IMR-90 (cell line): Measurements from ENCODE around the gene EFS. TPM values are rescaled to one million over a fixed set of nuclear protein-coding genes. Genes with fewer than 3 reads are reported as not detected.

Experiments used
- ATAC-seq: fragments of 200-7000 bp; cut with Tn5 transposase; 2 replicates; pipeline ENCODE4 v1.9.1; 2020; ENCODE audit warnings: low read depth, mild to moderate bottlenecking, moderate library complexity
- BruUV-seq: library from RNA; stranded (reverse); fragments of 400-500 nt; replicated peaks from 2 replicates; lab custom pipeline; 2021; lab: Mats Ljungman, UMichigan
- CTCF ChIA-PET: fragments of 300-600 bp; formaldehyde crosslinking; extraction: SDS; loops from one replicate; lab custom pipeline; 2021; ENCODE audit warnings: antibody characterized with exemption; lab: Yijun Ruan, JAX
- POLR2A ChIA-PET: fragments of 300-600 bp; sonication (Branson Sonifier 250); formaldehyde crosslinking; loops from one replicate; lab custom pipeline; 2022; ENCODE audit warnings: antibody characterized with exemption; ENCODE audit not compliant: unreplicated experiment; lab: Charles Lee
- DNase-seq: peaks from one replicate; pipeline ENCODE4 v3.0.0; 2013
- H2AFZ ChIP-seq: replicated peaks from 2 replicates; pipeline ENCODE3; 2013; ENCODE audit warnings: low read length, mild to moderate bottlenecking; ENCODE audit not compliant: poor library complexity
- H2AK5ac ChIP-seq: 2 replicates; pipeline ENCODE4 v1.6.1; 2013; ENCODE audit warnings: low read depth, low read length, inconsistent platforms
- H2AK9ac ChIP-seq: replicated peaks from 2 replicates; pipeline ENCODE3; 2013; ENCODE audit warnings: mild to moderate bottlenecking, low read depth, low read length, moderate library complexity; ENCODE audit not compliant: poor library complexity
- H2BK120ac ChIP-seq: 2 replicates; pipeline ENCODE4 v1.6.1; 2013; ENCODE audit warnings: low read depth, low read length, inconsistent platforms
- H2BK15ac ChIP-seq: 3 replicates; pipeline ENCODE4 v1.6.1; 2013; ENCODE audit warnings: low read depth, low read length, inconsistent platforms
- H2BK20ac ChIP-seq: 2 replicates; pipeline ENCODE4 v1.6.1; 2013; ENCODE audit warnings: low read depth, mild to moderate bottlenecking, inconsistent platforms, low read length, moderate library complexity
- H2BK5ac ChIP-seq: 2 replicates; pipeline ENCODE4 v1.6.1; 2013; ENCODE audit warnings: mild to moderate bottlenecking, low read depth, low read length, inconsistent platforms; ENCODE audit not compliant: poor library complexity, severe bottlenecking
- H3K14ac ChIP-seq: replicated peaks from 2 replicates; pipeline ENCODE4 v1.6.1; 2013; ENCODE audit warnings: low read depth, low read length, inconsistent platforms
- H3K18ac ChIP-seq: 2 replicates; pipeline ENCODE4 v1.6.1; 2013; ENCODE audit warnings: low read depth, low read length, control low read depth
- H3K23ac ChIP-seq: 2 replicates; pipeline ENCODE4 v1.6.1; 2013; ENCODE audit warnings: low read depth, low read length, inconsistent platforms
- H3K27ac ChIP-seq: 2 replicates; pipeline ENCODE4 v1.5.1; 2013; ENCODE audit warnings: mild to moderate bottlenecking, control low read depth, low read length; ENCODE audit not compliant: insufficient read depth
- H3K27me3 ChIP-seq: 2 replicates; pipeline ENCODE4 v1.6.1; 2013; ENCODE audit warnings: low read length; ENCODE audit not compliant: control insufficient read depth, insufficient read depth
- H3K36me3 ChIP-seq: 2 replicates; pipeline ENCODE4 v1.6.1; 2013; ENCODE audit warnings: low read length, mixed read lengths; ENCODE audit not compliant: control insufficient read depth, insufficient read depth
- H3K4ac ChIP-seq: 2 replicates; pipeline ENCODE4 v1.6.1; 2013; ENCODE audit warnings: low read depth, low read length, inconsistent platforms
- H3K4me1 ChIP-seq: 2 replicates; pipeline ENCODE4 v1.6.1; 2013; ENCODE audit warnings: low read length, mixed read lengths; ENCODE audit not compliant: control insufficient read depth, insufficient read depth
- H3K4me2 ChIP-seq: 2 replicates; pipeline ENCODE4 v1.6.1; 2013; ENCODE audit warnings: low read depth, mild to moderate bottlenecking, control low read depth, low read length, moderate library complexity
- H3K4me3 ChIP-seq: 2 replicates; pipeline ENCODE4 v1.5.1; 2013; ENCODE audit warnings: low read depth, mild to moderate bottlenecking, control low read depth, low read length, moderate library complexity; ENCODE audit not compliant: insufficient read depth
- H3K56ac ChIP-seq: 2 replicates; pipeline ENCODE4 v1.6.1; 2013; ENCODE audit warnings: low read length, inconsistent platforms; ENCODE audit not compliant: insufficient read depth; ENCODE audit errors: extremely low read depth
- H3K79me1 ChIP-seq, 2 experiments: 2 replicates each; pipeline ENCODE4 v1.6.1; 2013; ENCODE audit warnings: low read length in 2 of 2, inconsistent platforms in 1 of 2, low read depth in 1 of 2
- H3K9ac ChIP-seq: 2 replicates; pipeline ENCODE4 v1.6.1; 2013; ENCODE audit warnings: low read depth, low read length, control low read depth
- H3K9me1 ChIP-seq: 2 replicates; pipeline ENCODE4 v1.6.1; 2013; ENCODE audit warnings: low read length, inconsistent platforms; ENCODE audit not compliant: insufficient read depth
- H3K9me3 ChIP-seq: 2 replicates; pipeline ENCODE4 v1.6.1; 2013; ENCODE audit warnings: low read length; ENCODE audit not compliant: control insufficient read depth, insufficient read depth
- H4K20me1 ChIP-seq: 2 replicates; pipeline ENCODE4 v1.6.1; 2013; ENCODE audit warnings: low read length, inconsistent platforms; ENCODE audit not compliant: insufficient read depth
- H4K5ac ChIP-seq: 2 replicates; pipeline ENCODE4 v1.6.1; 2013; ENCODE audit warnings: mild to moderate bottlenecking, low read depth, low read length, control low read depth
- H4K8ac ChIP-seq, 2 experiments: 2 replicates each; pipeline ENCODE4 v1.6.1; 2013; ENCODE audit warnings: low read depth in 2 of 2, low read length in 2 of 2, control low read depth in 1 of 2, inconsistent platforms in 1 of 2
- H4K91ac ChIP-seq: 2 replicates; pipeline ENCODE4 v1.6.1; 2013; ENCODE audit warnings: low read depth, low read length, inconsistent platforms; ENCODE audit not compliant: insufficient read depth
- BHLHE40 ChIP-seq: fragments of 150-350 bp; IDR thresholded peaks from 2 replicates; pipeline ENCODE4 v1.6.1; 2016; ENCODE audit warnings: mild to moderate bottlenecking, low read depth, low read length
- CEBPB ChIP-seq: IDR thresholded peaks from 2 replicates; pipeline ENCODE4 v1.6.1; 2012; ENCODE audit warnings: low read depth, low read length, improper control_type of control experiment
- CHD1 ChIP-seq: IDR thresholded peaks from 2 replicates; pipeline ENCODE4 v1.6.1; 2012; ENCODE audit warnings: low read depth, low read length, improper control_type of control experiment
- FOS ChIP-seq: fragments of 150-350 bp; IDR thresholded peaks from 2 replicates; pipeline ENCODE4 v1.6.1; 2016; ENCODE audit warnings: low read depth, low read length
- MAFK ChIP-seq: IDR thresholded peaks from 2 replicates; pipeline ENCODE4 v1.6.1; 2012; ENCODE audit warnings: low read depth, low read length, improper control_type of control experiment
- MAZ ChIP-seq: IDR thresholded peaks from 2 replicates; pipeline ENCODE4 v1.6.1; 2012; ENCODE audit warnings: low read depth, mild to moderate bottlenecking, low read length, improper control_type of control experiment, moderate library complexity, borderline replicate concordance
- MXI1 ChIP-seq: IDR thresholded peaks from 2 replicates; pipeline ENCODE4 v1.6.1; 2012; ENCODE audit warnings: low read depth, mild to moderate bottlenecking, low read length, moderate library complexity, borderline replicate concordance
- NFE2L2 ChIP-seq: fragments of 150-350 bp; IDR thresholded peaks from 2 replicates; pipeline ENCODE4 v1.6.1; 2016; ENCODE audit warnings: low read depth, mild to moderate bottlenecking, low read length
- POLR2A ChIP-seq: IDR thresholded peaks from 2 replicates; pipeline ENCODE4 v1.6.1; 2012; ENCODE audit warnings: mild to moderate bottlenecking, low read depth, low read length
- RAD21 ChIP-seq: IDR thresholded peaks from 2 replicates; pipeline ENCODE4 v1.6.1; 2012; ENCODE audit warnings: low read length, improper control_type of control experiment
- RCOR1 ChIP-seq: IDR thresholded peaks from 2 replicates; pipeline ENCODE4 v1.6.1; 2012; ENCODE audit warnings: mild to moderate bottlenecking, low read length, improper control_type of control experiment; ENCODE audit not compliant: insufficient replicate concordance
- RFX5 ChIP-seq: IDR thresholded peaks from 2 replicates; pipeline ENCODE4 v1.8.0; 2012; ENCODE audit warnings: low read depth, mild to moderate bottlenecking, low read length, moderate library complexity
- SMC3 ChIP-seq: fragments of 150-350 bp; IDR thresholded peaks from 2 replicates; pipeline ENCODE4 v1.6.1; 2016; ENCODE audit warnings: low read depth, mild to moderate bottlenecking, antibody characterized with exemption, low read length, moderate library complexity
- WGBS, 2 experiments: methylation state at CpG; one replicate each; pipeline versions ENCODE4 v1.1.5 to v1.1.7; 2013; ENCODE audit warnings: missing lambda C conversion rate in 2 of 2; ENCODE audit not compliant: insufficient read length in 1 of 2; ENCODE audit errors: extremely low coverage in 2 of 2; 5-methylcytosine and 5-hydroxymethylcytosine counted together
- dilution Hi-C: fragments of 300-500 bp; cut with HindIII; formaldehyde crosslinking; loops from one replicate; pipeline ENCODE4 v1.14.3; 2018; ENCODE audit warnings: low sequenced_read_pairs; ENCODE audit not compliant: unreplicated experiment
- in situ Hi-C: fragments of 300-500 bp; cut with MboI; formaldehyde crosslinking; loops from 3 replicates; pipeline ENCODE4 v1.14.3; 2019; ENCODE audit warnings: low sequenced_read_pairs, inconsistent platforms, mixed read lengths
- intact Hi-C: fragments of 100-400 bp; cut with micrococcal nuclease; formaldehyde crosslinking; loops from 2 replicates; pipeline ENCODE4 v1.10.0; 2022
- polyA plus RNA-seq, 3 experiments: library from polyadenylated mRNA; depleted of rRNA; stranded (reverse); fragments of >200 nt; gene quantifications; 2 replicates each; pipeline ENCODE4 v1.2.3, GENCODE V29; 2012; ENCODE audit warnings: low replicate concordance in 1 of 3
- total RNA-seq: library from RNA; depleted of rRNA; stranded (reverse); fragments of >200 nt; gene quantifications from 2 replicates; pipeline ENCODE4 v1.2.3, GENCODE V29; 2012
- TF ChIP-seq, protein P1 (sequence below): fragments of 150-350 bp; IDR thresholded peaks from 2 replicates; pipeline ENCODE4 v1.6.1; 2017; ENCODE audit warnings: mild to moderate bottlenecking, antibody characterized with exemption, low read length, low read depth
- TF ChIP-seq, protein P2 (sequence below): fragments of 150-350 bp; IDR thresholded peaks from 2 replicates; pipeline ENCODE4 v1.6.1; 2016; ENCODE audit warnings: low read depth, mild to moderate bottlenecking, low read length, moderate library complexity, borderline replicate concordance
- TF ChIP-seq, protein P3 (sequence below): conservative IDR thresholded peaks from 2 replicates; pipeline ENCODE4 v1.5.1; 2012; ENCODE audit warnings: mild to moderate bottlenecking, low read depth, low read length, improper control_type of control experiment

EFS gene
- total and polyA plus RNA-seq, 2 of the 4 experiments (the other 2 are of a cell fraction): 2.2 to 11.6 TPM

DNA sequence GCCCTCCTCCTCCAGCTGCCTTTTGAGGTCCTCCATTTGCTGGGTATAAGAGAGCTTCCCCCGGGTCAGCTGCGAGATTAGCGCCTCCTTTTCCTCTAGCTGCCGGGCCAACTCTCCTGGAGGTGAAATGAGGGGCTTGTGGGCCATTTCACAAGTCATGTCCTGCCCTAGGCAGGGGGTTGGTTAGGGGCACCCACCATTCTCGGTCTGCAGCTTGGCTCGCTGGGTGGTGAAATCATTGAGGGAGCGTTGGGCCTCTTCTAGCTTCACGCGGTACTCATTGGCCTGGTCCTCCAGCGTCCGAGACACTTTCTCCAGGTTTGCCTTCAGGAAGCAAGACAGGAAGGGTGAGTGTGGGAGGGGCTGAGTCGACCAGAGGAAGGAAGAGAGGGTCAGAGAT is 24.4 kb upstream of the EFS start:
- H4K91ac ChIP-seq: no peak overlapping the region
- no peak overlapping the region for H2AK5ac ChIP-seq
- no peaks in the 10 kb centered on the region for H3K79me1 ChIP-seq
- H3K9ac ChIP-seq: no peak overlapping the region
- H3K9me1 ChIP-seq: no peaks in the 10 kb centered on the region
- H2BK15ac ChIP-seq: no peak overlapping the region
- no peak overlapping the region for H3K4me3 ChIP-seq
- H3K56ac ChIP-seq: no peak overlapping the region
- no TSS peak for BruUV-seq
- H3K27ac ChIP-seq: no peak overlapping the region
- H3K4ac ChIP-seq: no peak overlapping the region
- peak overlapping the region; percentile 15 for H2AK9ac ChIP-seq
- no peak overlapping the region for H4K8ac ChIP-seq
- H4K20me1 ChIP-seq: no peaks in the 10 kb centered on the region
- no peak overlapping the region for H3K14ac ChIP-seq
- dilution Hi-C loops: no loop called here
- POLR2A ChIA-PET: no interaction called here
- no peak overlapping the region for H2AFZ ChIP-seq
- ATAC-seq (no peak), DNase-seq (no peak)
- no CpG with 5 or more reads among the region's 12 CpGs for WGBS, 2 experiments
- TF ChIP-seq CHD1 (no peak), MAZ (no peak), MXI1 (no peak), NFE2L2 (no peak), FOS (no peak), POLR2A (no peak), BHLHE40 (no peak), RCOR1 (no peak), MAFK (no peak), SMC3 (no peak), CEBPB (no peak), RFX5 (no peak), RAD21 (no peak)
- TF ChIP-seq, protein P1, sequence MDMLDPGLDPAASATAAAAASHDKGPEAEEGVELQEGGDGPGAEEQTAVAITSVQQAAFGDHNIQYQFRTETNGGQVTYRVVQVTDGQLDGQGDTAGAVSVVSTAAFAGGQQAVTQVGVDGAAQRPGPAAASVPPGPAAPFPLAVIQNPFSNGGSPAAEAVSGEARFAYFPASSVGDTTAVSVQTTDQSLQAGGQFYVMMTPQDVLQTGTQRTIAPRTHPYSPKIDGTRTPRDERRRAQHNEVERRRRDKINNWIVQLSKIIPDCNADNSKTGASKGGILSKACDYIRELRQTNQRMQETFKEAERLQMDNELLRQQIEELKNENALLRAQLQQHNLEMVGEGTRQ: no peak
- TF ChIP-seq, protein P2, sequence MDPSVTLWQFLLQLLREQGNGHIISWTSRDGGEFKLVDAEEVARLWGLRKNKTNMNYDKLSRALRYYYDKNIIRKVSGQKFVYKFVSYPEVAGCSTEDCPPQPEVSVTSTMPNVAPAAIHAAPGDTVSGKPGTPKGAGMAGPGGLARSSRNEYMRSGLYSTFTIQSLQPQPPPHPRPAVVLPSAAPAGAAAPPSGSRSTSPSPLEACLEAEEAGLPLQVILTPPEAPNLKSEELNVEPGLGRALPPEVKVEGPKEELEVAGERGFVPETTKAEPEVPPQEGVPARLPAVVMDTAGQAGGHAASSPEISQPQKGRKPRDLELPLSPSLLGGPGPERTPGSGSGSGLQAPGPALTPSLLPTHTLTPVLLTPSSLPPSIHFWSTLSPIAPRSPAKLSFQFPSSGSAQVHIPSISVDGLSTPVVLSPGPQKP: no peak
- TF ChIP-seq, protein P3, sequence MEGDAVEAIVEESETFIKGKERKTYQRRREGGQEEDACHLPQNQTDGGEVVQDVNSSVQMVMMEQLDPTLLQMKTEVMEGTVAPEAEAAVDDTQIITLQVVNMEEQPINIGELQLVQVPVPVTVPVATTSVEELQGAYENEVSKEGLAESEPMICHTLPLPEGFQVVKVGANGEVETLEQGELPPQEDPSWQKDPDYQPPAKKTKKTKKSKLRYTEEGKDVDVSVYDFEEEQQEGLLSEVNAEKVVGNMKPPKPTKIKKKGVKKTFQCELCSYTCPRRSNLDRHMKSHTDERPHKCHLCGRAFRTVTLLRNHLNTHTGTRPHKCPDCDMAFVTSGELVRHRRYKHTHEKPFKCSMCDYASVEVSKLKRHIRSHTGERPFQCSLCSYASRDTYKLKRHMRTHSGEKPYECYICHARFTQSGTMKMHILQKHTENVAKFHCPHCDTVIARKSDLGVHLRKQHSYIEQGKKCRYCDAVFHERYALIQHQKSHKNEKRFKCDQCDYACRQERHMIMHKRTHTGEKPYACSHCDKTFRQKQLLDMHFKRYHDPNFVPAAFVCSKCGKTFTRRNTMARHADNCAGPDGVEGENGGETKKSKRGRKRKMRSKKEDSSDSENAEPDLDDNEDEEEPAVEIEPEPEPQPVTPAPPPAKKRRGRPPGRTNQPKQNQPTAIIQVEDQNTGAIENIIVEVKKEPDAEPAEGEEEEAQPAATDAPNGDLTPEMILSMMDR: no peak
- no peak overlapping the region for H3K18ac ChIP-seq
- no peak overlapping the region for H3K23ac ChIP-seq
- H2BK20ac ChIP-seq: no peak overlapping the region
- no peaks in the 10 kb centered on the region for H3K9me3 ChIP-seq
- H2BK120ac ChIP-seq: no peak overlapping the region
- H2BK5ac ChIP-seq: no peak overlapping the region
- no peak overlapping the region for H3K4me2 ChIP-seq
- intact Hi-C loops: no loop called here
- no peak overlapping the region for H4K5ac ChIP-seq
- in situ Hi-C loops: no loop called here
- H3K4me1 ChIP-seq: no peaks in the 10 kb centered on the region
- H3K36me3 ChIP-seq: no peaks in the 10 kb centered on the region
- peaks cover 36% of the 10 kb centered on the region for H3K27me3 ChIP-seq
- CTCF ChIA-PET: no interaction called here
